Endothelial cell of umbilical vein (primary cell): ENCODE measurements around the gene AURKA. TPM values are rescaled to one million over a fixed set of nuclear protein-coding genes. Genes with fewer than 3 reads are reported as not detected.

Experiments
- BruUV-seq: library from RNA; stranded (reverse); fragments of 400-500 nt; replicated peaks from 2 replicates; lab custom pipeline; 2021; lab: Mats Ljungman, UMichigan
- CTCF ChIA-PET: fragments of 300-600, 350-600 bp; sonication (Branson Sonifier 250); formaldehyde crosslinking; loops from one replicate; lab custom pipeline; 2021; ENCODE audit warnings: antibody characterized with exemption, inconsistent platforms; lab: Charles Lee
- POLR2A ChIA-PET: fragments of 300-600, 350-600 bp; sonication (Branson Sonifier 250); formaldehyde crosslinking; loops from one replicate; lab custom pipeline; 2021; ENCODE audit warnings: antibody characterized with exemption, inconsistent platforms; lab: Charles Lee
- DNase-seq: peaks from one replicate; pipeline ENCODE4 v3.0.0-alpha.2; 2011; ENCODE audit warnings: low read depth, low spot score
- FAIRE-seq: peaks from 2 replicates; lab custom pipeline; 2011; peaks lifted over from hg19 to GRCh38; lab: Jason Lieb, UNC
- H2AFZ ChIP-seq: 2 replicates; pipeline ENCODE4 v1.6.0; 2012; ENCODE audit warnings: low read depth, low read length, control low read depth, inconsistent platforms
- H3K27ac ChIP-seq: 2 replicates; pipeline ENCODE4 v1.5.1; 2011; ENCODE audit warnings: low read depth, mild to moderate bottlenecking, control low read depth, low read length, moderate library complexity; ENCODE audit not compliant: insufficient read depth
- H3K27me3 ChIP-seq, 2 experiments: 2 replicates each; pipeline versions ENCODE4 v1.6.0 to v1.6.1; 2011; ENCODE audit warnings: low read length in 2 of 2, mixed read lengths in 1 of 2; ENCODE audit not compliant: control insufficient read depth in 2 of 2, insufficient read depth in 2 of 2
- H3K36me3 ChIP-seq, 2 experiments: 2 replicates in 1 of 2; 3 replicates in 1 of 2; pipeline ENCODE4 v1.5.1; 2011; ENCODE audit warnings: low read length in 2 of 2, mild to moderate bottlenecking in 1 of 2, moderate library complexity in 1 of 2; ENCODE audit not compliant: control insufficient read depth in 2 of 2, insufficient read depth in 2 of 2; ENCODE audit errors: extremely low read depth in 1 of 2
- H3K4me1 ChIP-seq: 3 replicates; pipeline ENCODE4 v1.5.1; 2011; ENCODE audit warnings: mild to moderate bottlenecking, low read length; ENCODE audit not compliant: control insufficient read depth, insufficient read depth; ENCODE audit errors: extremely low read depth
- H3K4me2 ChIP-seq: 2 replicates; pipeline ENCODE4 v1.6.1; 2011; ENCODE audit warnings: low read length, control low read depth, mixed read lengths; ENCODE audit not compliant: insufficient read depth
- H3K4me3 ChIP-seq, 3 experiments: fragments of 200-600 bp in 1 of 3; sonication (generic), shearing (Covaris generic) in 1 of 3; replicated peaks in 1 of 3; 2 replicates each; pipeline ENCODE4 v1.5.1; 2011 to 2016; ENCODE audit warnings: control low read depth in 3 of 3, low read length in 3 of 3, mild to moderate bottlenecking in 2 of 3, inconsistent platforms in 1 of 3, low read depth in 1 of 3, moderate library complexity in 1 of 3; ENCODE audit not compliant: insufficient read depth in 1 of 3
- H3K79me2 ChIP-seq: 2 replicates; pipeline ENCODE4 v1.6.0; 2012; ENCODE audit warnings: low read length, inconsistent platforms; ENCODE audit not compliant: control insufficient read depth, insufficient read depth
- H3K9ac ChIP-seq: replicated peaks from 2 replicates; pipeline ENCODE3; 2011; ENCODE audit warnings: low read length, control low read depth; ENCODE audit not compliant: insufficient read depth; ENCODE audit errors: extremely low read depth
- H3K9me1 ChIP-seq: replicated peaks from 3 replicates; pipeline ENCODE4 v1.6.0; 2011; ENCODE audit warnings: mild to moderate bottlenecking, low read length; ENCODE audit not compliant: control insufficient read depth, insufficient read depth; ENCODE audit errors: extremely low read depth
- H3K9me3 ChIP-seq: replicated peaks from 2 replicates; pipeline ENCODE4 v1.5.1; 2012; ENCODE audit warnings: low read length, inconsistent platforms; ENCODE audit not compliant: control insufficient read depth, insufficient read depth
- H4K20me1 ChIP-seq: replicated peaks from 2 replicates; pipeline ENCODE3; 2011; ENCODE audit warnings: mild to moderate bottlenecking, low read length; ENCODE audit not compliant: control insufficient read depth, insufficient read depth; ENCODE audit errors: extremely low read depth
- CTCF ChIP-seq, 2 donors: IDR thresholded peaks; 1 replicate in 1 of 2; 2 replicates in 1 of 2; pipeline ENCODE4 v1.5.1; 2011; ENCODE audit warnings: low read length in 2 of 2, mild to moderate bottlenecking in 2 of 2, moderate library complexity in 2 of 2, control low read depth in 1 of 2, inconsistent platforms in 1 of 2, low read depth in 1 of 2; ENCODE audit not compliant: insufficient read depth in 1 of 2; ENCODE audit errors: extremely low read depth in 1 of 2
- EZH2 ChIP-seq: IDR thresholded peaks from 2 replicates; pipeline ENCODE4 v1.6.1; 2012; ENCODE audit warnings: borderline replicate concordance, low read depth, mild to moderate bottlenecking, moderate library complexity, low read length, inconsistent platforms; ENCODE audit not compliant: severe bottlenecking
- FOS ChIP-seq: IDR thresholded peaks from 2 replicates; pipeline ENCODE4 v1.6.1; 2011; ENCODE audit warnings: mild to moderate bottlenecking, low read length, moderate library complexity, borderline replicate concordance; ENCODE audit not compliant: insufficient read depth
- GATA2 ChIP-seq: IDR thresholded peaks from 2 replicates; pipeline ENCODE4 v1.7.0; 2011; ENCODE audit warnings: low read depth, mild to moderate bottlenecking, moderate library complexity, mixed read lengths, low read length; ENCODE audit not compliant: insufficient read length, insufficient read depth
- JUN ChIP-seq: IDR thresholded peaks from 2 replicates; pipeline ENCODE4 v1.6.1; 2011; ENCODE audit warnings: borderline replicate concordance, low read depth; ENCODE audit not compliant: insufficient read length, insufficient read depth
- MAX ChIP-seq: IDR thresholded peaks from 2 replicates; pipeline ENCODE4 v1.6.1; 2011; ENCODE audit not compliant: insufficient read depth, insufficient read length
- MYC ChIP-seq: IDR thresholded peaks from one replicate; pipeline ENCODE4 v1.6.1; 2011; ENCODE audit warnings: mild to moderate bottlenecking, low read depth, low read length
- POLR2A ChIP-seq: IDR thresholded peaks from 2 replicates; pipeline ENCODE4 v1.6.1; 2012; ENCODE audit warnings: low read depth, mild to moderate bottlenecking, control low read depth, low read length
- POLR2AphosphoS5 ChIP-seq: IDR thresholded peaks from 2 replicates; pipeline ENCODE4 v1.6.1; 2012; ENCODE audit warnings: low read depth, mild to moderate bottlenecking, control low read depth, low read length, moderate library complexity; ENCODE audit not compliant: insufficient read depth
- dilution Hi-C: fragments of 300-500 bp; cut with MboI; formaldehyde crosslinking; loops from one replicate; pipeline ENCODE4 v1.15.0; 2019; ENCODE audit warnings: low sequenced_read_pairs; ENCODE audit not compliant: extremely low pct_ligation_motif_present
- intact Hi-C: fragments of 100-400 bp; cut with micrococcal nuclease; formaldehyde crosslinking; loops from one replicate; pipeline ENCODE4 v1.10.0; 2022
- polyA plus RNA-seq, 4 experiments: library from polyadenylated mRNA; depleted of rRNA in 3 of 4; stranded (reverse) in 3 of 4; unstranded in 1 of 4; fragments of >200 nt; gene quantifications; 2 replicates each; pipeline versions ENCODE4 v1.2.1 to v1.2.3, GENCODE V29; 2011 to 2012; ENCODE audit warnings: missing spikeins in 1 of 4
- total RNA-seq: library from RNA; stranded (reverse); gene quantifications from 2 replicates; pipeline ENCODE4 v1.2.3, GENCODE V29; 2021

AURKA gene
- total and polyA plus RNA-seq, 2 donors (not counting 3 experiments of a cell fraction or from before 2014, with no cell fraction given) = 33.1 to 56.9 TPM

GRCh38 chr20:56382696-56383095, 9.3 kb downstream of the AURKA start:
- no peak for FAIRE-seq
- dilution Hi-C loops = no loop called here

More at GRCh38 chr20:56382696-56383095, 9.3 kb downstream of the AURKA start:
- no TSS peak for BruUV-seq
- ChIA-PET POLR2A (no interaction called here), CTCF (interaction anchor here (2.2 kb wide), 1 partner anchor 9 kb away, joined by 6 read pairs; the partner anchor contains the start of genes AURKA and CSTF1)
- Histone ChIP-seq H3K79me2 (peaks cover 63% of the 10 kb centered on the region), H3K27me3 (no peaks in the 10 kb centered on the region), H3K36me3 (peaks cover 4 to 18% of the 10 kb centered on the region in 2 experiments), H3K27ac (no peak overlapping the region), H3K4me1 (no peaks in the 10 kb centered on the region), H3K4me3 (no peak overlapping the region), H3K9me3 (no peaks in the 10 kb centered on the region), H4K20me1 (no peaks in the 10 kb centered on the region), H3K9ac (no peak overlapping the region), H3K4me2 (no peak overlapping the region), H3K9me1 (no peaks in the 10 kb centered on the region), H2AFZ (no peak overlapping the region)
- intact Hi-C loops = no loop called here
- DNase-seq = no peak
- TF ChIP-seq CTCF (IDR thresholded peaks at IDR 0.05; ENCODE audit: extremely low read depth in 1 of 2, insufficient read depth in 1 of 2, low read depth in 1 of 2, low read length in 2 of 2) = no peak
- no peak for TF ChIP-seq FOS
- TF ChIP-seq EZH2 = no peak
- TF ChIP-seq POLR2AphosphoS5 = no peak
- TF ChIP-seq MYC = no peak
- no peak for TF ChIP-seq GATA2
- no peak for TF ChIP-seq POLR2A
- no peak for TF ChIP-seq JUN
- TF ChIP-seq MAX = no peak
